GM21423 (cell line): ENCODE measurements around the gene SNRPB.

ENCODE experiments used
- ATAC-seq: cut with Tn5 transposase; IDR thresholded peaks from one replicate; pipeline ENCODE4 v1.9.1; 2021; ENCODE audit warnings: mild to moderate bottlenecking, moderate library complexity; ENCODE audit not compliant: unreplicated experiment

SNRPB gene

DNA sequence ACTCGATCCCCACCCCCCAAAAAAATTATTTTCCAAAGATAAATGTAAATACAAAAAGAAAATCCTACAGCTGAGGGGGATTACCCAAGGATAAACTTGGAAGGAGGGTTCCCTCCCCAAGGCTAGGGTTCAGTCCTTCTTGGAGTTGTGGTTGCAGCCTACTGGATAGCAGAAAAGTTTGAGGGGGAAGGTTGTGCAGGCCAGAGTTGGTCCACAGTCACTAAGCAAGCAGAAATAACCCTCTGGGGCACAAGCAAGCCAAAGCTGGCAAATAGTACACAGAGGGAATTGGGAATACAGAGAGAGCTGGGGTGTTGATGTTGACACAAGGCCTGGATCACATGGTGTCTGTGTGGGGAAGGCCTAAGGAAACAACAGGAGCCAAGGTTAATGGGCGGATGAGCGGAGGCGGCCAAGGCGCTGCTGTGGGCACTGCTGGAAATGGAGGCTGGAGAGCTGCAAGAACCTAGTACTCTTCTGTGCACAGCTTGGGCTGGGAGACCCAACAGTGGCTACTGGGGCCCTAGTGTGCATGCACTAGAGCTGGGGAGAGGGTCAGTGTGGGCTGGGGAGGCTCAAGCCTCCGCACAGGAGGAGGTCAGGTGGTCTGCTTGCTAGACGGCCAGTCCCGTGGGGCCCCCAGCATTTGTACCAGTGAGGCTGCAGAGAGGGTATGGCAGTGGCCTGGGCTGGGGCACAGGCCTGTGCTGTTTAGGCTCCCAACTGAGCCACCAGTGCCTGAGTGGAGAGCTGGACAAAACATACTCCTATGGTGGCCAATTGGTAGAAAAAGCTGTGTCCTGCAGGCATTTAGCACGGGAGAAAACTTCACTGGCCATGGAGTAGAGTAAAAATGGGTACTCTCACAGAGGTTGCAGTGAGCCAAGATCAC is 5.5 kb upstream of the SNRPB start:
- ATAC-seq, result no peak

DNA sequence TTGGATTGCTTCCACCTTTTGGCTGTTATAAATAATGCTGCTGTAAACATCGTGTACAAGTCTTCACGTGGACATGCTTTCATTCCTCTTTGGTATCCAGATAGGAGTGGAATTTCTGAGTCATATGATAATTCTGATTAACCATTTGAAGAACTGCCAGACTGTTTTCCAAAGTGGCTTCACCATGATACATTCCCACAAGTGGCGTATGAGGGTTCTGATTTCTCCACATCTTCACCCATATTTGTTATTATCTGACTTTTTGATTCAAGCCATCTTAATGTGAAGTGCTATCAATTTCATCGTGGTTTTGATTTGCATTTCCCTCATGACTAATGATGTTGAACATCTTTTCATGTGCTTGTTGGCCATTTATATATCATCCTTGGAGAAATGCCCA is 2.9 kb upstream of the SNRPB start:
- no peak for ATAC-seq

DNA sequence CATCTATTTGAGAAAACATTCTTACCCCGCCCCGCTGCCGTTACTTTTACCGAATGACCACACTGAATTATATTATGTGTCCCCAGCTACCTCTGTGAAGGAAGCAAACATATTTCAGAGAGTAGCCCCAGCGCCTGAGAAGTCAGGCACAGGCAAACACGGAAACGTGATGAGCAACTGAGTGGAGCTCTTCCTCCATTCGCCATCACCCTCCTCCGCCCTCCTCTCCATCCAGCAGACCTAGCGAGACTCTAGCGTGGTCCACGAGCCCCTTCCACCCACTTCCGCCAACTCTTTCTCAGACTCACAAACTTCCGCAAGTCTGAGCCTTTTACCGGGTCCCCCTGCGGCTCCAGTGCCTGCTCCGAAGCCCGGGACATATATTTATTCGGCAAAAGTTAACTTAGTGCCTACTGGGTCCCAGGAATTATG is 582 bp downstream of the SNRPB start:
- ATAC-seq, result peak; percentile 27

DNA sequence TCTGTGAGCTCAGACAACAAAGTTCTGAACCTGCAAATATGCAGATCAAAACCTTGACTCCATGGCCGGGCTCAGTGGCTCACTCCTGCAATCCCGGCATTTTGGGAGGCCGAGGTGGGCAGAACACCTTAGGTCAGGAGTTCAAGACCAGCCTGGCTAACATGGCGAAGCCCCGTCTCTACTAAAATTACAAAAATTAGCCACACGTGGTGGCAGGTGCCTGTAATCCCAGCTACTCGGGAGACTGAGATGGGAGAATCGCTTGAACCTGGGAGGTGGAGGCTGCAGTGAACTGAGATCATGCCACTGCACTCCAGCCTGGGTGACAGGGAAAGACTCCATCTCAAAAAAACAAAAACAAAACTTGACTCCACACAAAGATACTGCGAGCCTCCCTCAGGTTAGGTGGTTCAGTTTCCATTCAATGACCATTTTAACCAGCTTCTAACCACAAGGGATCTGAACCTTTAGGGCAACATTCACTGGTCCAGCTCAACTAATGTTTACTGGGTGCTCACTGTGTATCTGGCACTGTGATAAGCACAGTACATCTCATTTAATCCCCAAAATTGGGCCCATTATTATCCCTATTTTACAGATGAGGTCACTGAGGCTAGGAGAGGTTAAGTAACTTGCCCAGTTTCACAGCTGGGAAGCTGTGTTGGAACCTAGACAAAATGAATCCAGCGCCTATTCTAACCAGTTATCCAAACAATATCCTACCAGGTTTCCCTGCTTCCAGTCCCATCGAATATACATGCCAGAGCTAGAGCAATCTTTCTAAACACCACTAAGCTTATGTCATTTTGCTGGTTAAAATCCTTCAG is 1.8 kb downstream of the SNRPB start:
- ATAC-seq, result no peak

DNA sequence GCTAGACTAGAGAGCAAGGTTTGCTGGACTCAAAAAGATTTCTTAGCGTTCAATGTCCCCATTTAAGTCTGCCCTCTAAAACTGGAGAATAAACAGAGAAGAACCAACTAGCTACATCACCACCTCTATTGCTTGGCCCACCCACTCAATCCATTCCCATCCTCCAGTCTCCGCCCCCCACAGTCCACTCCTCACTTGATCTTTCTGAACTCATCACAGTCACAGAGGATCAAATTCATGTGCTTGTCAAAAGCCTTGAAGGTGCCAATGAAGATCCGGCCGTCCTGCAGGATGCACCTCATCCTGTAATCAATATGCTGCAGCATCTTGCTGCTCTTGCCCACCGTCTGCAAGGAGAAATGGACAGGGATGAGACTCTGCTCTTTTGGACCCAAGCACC is 3.2 kb downstream of the SNRPB start:
- ATAC-seq, result no peak

DNA sequence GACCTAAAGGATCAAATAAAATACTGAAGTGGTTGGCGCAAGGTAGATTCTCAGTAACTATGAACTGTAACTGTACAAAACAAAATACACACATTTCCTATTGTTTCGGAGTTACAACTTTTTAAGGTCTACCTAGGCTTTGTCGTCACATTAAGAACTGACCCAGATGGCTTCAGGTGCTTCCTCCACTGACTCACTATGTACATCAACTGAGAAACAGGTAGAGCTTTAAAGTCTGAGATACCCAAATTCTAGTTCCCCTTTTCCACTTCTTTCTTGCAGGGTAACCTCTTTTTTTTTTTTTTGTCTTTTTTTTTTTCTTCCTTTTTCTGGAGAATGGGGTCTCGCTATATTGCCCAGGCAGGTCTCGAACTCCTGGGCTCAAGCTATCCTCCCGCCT is 5.5 kb downstream of the SNRPB start:
- ATAC-seq, result no peak

DNA sequence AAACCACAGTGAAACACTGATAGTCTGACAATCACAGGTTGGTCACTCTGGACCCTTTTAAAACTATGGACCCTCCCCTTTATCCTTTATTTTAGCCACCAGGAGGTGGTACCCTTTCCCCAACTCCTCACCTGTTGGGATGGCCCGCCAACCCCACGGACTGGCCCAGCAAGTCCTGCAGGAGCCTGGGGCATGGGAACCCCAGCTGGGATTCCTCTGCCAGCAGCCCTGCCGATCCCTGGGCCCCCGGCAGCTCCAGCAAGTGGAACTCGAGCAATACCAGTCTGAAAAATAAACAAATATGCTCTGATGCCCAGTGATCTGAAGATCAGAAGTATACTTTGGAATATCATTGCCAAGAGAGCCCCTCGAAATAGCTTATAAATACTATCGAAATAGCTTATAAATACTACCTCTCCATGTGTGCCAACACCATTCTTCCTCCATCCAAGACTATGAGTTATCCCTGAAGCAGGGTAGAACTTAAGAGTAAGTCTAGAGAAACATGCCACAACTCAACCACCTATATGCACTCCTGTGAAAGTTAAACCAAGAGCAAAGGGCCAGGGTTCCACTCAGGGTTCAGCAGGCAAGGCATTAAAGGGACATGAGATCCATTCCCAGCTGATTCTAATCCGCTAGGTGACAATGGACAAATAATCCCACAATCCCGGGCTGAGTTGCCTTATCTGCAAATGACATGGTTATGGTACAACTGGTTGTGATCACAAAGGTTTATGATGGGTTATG is 6.8 kb downstream of the SNRPB start:
- ATAC-seq, result no peak

DNA sequence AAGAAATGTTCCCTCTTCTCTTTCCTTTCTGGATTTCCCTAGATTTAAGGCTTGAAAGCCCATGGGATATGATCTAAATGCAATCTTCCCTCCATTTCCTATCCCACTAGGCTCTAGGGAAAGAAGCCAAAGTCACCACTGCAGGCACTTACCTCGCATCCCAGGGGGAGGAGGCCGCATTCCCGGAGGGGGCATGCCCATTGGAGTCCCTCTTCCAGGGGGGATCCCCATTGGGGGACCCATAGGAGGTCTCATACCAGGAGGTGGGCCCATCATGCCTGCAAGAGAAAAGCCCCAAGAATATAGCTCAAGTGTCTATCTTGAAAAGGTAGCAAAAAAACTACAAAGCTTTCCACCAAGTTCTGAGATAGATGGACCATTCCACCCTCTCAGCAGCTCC is 8.1 kb downstream of the SNRPB start:
- no peak for ATAC-seq

DNA sequence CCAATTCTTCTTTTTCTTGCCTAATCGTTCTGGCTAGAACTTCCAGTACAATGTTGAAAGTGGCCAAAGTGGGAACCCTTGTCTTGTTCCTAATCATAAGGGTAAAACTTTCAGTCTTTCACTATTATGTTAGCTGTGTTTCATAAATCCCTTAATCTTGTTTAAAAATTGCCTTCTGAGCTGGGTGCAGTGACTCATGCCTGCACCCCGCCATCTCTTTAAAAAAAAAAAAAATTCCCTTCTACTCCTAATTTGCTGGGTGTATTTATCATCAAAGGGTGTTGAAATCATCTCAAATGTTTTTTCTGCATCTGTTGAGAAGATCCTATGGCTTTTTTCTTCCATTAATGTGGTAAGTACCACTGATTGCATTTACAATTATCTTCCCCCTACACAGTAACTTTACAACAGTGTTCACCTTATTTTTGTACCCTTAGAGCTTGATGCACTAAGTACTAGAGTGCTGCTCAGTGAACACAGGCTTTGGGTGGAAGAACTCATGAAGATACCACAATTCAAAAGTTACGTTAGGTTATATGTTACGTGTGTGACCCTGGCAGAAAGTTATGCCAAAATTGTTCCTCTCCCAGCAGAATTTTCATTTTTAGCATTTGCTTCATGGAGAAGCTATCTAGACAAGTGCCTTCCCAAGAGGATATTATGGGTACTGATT is 9.7 kb downstream of the SNRPB start:
- no peak for ATAC-seq

DNA sequence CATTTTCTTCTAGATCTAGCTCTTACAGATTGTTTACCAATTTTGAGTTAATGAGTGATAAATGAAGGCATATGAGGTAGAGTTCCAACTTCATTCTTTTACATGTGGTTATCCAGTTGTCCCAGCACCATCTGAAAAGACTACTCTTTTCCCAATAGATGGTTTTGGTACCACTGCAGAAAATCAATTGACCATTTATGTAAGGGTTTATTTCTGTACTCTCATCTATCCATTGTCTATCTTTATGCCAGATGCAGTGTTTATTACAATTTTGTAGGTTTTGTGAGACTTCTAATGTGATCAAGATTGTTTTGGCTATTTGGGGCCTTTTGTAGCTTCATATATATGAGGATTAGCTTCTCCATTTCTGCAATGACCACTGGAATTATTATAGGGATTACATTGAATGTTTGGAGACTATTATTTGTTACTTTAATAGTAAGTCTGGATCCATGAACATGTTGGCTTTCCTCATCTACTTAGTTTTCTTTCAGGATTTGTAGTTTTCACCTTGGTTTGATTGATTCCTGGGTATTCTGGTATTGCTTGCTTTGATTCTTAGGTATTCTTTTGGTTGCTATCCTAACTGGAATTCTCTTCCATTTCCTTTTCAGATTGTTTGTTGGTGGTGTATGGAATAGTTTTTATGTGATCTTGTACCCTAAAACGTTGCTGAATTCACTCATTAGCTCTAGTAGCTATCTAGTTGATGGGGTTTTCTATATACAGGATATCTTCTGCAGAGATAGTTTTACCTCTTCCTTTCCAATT is 10.4 kb downstream of the SNRPB start:
- no peak for ATAC-seq

DNA sequence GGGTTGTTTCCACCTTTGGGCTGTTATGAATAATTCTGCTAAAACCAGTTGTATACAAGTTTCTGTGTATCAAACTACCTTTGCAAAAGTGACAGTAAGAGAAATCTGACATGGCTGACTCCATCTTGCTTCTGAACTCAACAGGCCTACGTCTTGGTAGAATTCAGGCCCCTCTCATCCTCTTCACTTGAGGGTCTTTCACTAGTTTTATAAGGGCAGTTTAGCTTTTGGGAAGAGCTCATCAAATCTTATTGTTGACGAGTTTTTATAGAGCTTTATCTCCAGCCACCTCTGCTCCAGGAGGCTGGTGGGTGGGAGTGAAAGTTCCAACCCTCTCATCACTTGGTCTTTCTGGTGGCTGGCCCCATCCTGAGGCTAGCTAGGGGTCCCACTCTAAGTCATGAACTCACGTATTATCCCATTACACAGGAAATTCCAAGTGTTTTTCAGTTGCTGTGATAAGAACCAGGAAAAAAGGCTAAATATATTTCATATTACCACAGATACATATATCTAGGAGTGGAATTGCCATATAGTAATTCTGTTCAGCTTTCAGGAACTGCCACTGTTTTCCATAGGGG is 11.6 kb downstream of the SNRPB start:
- no peak for ATAC-seq

DNA sequence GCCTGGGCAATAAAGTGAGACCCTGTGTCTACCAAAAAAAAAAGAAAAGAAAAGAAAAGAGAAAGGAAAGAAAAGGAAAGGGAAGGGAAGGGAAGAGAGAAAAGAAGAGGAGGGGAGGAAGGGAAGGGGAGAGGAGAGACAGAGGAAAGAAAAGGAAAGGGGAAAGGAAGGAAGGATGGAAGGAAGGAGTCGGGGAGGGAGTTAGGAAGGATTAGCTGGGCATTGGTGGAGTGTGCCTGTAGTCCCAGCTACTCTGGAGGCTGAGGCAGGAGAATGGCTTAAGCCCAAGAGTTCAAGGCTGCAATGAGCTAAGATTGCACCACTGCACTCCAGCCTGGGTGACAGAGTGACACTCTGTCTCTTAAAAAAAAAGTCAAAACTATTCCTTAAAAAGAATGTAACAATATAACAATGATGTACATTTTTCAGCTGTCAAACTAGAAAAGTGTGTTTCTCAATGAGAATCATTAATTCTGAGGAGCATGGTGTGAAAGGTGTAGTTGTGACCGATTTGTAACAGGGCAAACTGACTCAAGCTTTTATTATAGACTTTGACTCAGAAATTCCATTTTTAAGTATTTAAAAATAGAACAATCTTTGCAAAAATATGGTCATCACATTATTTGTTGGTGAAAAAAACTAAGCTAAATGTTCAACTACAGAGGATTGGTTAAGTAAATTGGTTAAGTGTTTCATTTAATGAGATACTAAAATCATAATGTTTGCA is 14.7 kb downstream of the SNRPB start:
- ATAC-seq, result no peak

DNA sequence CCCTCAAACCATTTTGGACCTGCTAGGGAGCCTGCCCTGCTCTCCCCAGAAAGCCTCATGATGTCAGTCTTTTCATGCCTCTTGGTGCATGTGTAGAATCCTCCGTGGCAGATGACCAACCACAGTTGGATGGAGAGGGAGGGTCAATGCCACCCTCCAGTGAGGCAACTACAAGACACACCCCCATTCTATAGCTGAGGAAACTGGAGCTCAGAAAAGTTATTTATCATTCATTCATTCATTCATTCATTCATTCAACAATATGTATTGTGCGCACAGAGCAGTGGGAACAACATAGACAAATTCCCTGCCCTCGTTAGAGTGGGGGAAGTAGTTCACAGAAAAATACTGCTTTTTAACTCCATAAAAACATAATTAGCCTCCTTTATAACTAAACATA is 16.8 kb downstream of the SNRPB start:
- ATAC-seq, result no peak

DNA sequence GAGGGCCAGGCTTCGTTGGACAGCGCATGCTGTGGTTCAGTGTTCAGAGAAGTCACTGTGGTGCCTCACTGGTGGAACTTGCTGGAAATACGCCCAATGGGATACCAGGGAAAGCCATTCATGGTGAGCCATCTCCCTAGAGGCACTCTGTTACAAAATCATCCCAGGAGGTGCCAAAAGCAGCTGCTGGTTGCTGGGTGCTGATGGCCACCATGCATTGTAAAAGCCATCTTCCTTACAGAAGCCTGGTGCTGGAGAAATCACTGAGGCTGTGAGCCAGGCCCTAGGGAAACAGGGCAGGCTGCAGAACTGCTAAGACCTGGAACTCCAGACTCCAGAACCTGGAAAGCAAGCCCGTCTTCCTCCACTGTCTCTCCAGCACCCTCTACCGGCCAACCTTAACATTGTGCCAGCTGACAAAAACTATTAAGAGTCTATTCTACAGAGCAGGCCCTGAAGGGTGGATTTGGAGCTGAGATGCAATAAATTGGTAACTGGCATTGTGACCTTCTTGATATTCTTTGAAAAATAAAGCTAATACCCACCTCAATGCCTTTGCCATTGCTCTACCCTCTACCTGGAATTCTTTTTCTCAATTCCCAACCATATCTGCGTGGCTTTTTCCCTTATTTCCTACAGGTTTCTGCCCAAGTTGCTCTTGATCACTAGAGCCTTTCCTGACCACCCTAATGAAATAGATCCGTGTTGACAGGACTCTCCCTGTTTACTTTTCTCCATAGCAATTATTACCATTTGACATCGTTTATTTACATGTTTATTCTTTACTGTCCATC is 18.5 kb downstream of the SNRPB start:
- no peak for ATAC-seq

DNA sequence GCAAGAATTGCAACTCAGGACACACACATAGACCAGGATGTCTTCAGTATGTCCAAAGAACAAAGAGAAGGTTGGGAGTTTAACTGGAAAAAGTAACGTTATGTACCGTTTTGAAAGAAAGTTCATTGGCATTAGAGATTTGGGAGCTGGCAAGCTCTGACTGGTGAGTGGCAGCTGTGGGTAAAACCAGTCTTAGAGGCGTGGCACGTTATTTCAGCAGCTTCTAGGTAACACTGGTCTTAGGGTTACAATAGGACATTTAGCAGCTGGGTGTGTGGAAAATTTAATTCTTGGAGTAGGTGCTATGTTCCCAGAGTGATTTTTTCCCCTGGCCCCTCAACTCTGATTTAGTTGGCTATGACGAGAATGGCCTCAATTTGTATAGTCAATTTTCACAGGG is 19.2 kb downstream of the SNRPB start:
- ATAC-seq, result no peak

DNA sequence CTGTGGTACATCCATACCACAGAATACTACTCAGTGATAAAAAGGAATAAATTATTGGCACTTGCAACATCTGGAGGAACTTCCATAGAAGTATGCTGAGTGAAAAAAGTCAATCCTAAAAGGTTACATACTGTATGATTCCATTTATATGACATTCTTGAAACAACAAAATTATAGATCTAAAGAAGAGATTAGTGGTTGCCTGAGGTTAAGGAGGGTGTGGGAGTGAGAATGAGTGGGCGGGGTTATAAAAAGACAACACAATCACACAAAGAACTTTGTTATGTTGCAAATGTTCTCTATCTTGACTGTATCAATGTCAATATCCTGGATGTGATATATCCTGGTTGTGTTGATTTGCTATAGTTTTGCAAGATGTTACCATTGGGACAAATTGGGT is 21.2 kb downstream of the SNRPB start:
- ATAC-seq, result no peak

DNA sequence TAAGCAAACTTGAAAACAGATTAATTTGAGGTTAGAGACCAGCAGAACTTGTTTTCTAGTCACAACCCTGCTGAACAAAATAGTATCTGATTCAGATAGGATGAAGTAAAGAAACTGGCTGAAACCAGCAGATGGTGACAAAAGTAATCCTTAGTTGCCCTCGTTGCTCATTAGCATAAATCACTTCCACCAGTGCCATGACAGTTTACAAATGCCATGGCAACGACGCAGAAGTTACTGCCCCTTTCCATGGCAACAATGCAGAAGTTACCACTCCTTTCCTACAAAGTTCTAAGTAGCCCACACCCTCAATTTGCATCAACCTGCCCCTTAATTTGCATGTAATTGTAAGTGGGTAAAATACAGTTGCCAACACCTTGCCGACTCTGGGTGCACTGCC is 23.7 kb downstream of the SNRPB start:
- no peak for ATAC-seq

DNA sequence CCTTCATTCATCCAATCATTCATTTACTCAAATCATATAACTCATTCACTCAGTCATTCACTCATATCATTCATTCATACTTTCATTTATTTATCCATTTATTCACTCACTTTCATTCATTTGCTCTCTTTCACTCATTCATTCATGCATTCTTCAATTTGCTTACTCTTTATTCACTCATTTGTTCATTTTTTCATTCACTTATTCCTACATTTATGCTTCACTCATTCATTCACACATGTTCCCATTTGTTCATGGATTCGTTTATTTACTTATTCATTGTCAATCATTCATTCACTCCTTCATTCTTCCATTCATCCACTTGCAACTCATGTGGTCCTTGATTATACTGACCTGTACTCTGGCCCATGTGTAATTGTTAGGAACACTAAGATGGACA is 39.4 kb downstream of the SNRPB start:
- ATAC-seq, result no peak
